WERI-Rb-1 (cell line): ENCODE measurements around the gene IL17REL.

Source experiments
- DNase-seq: peaks from one replicate; pipeline ENCODE4 v3.0.0-alpha.2; 2020
- H3K27ac ChIP-seq: fragments of 250-450 bp; sonication (Bioruptor Pico); 2 replicates; pipeline ENCODE4 v1.5.1; 2020; ENCODE audit warnings: mild to moderate bottlenecking, moderate library complexity
- H3K27me3 ChIP-seq: fragments of 250-450 bp; sonication (Bioruptor Pico); 2 replicates; pipeline ENCODE4 v1.5.1; 2021; ENCODE audit warnings: mild to moderate bottlenecking, low read depth, moderate library complexity; ENCODE audit not compliant: insufficient read depth, severe bottlenecking
- H3K36me3 ChIP-seq: fragments of 250-450 bp; sonication (Bioruptor Pico); 2 replicates; pipeline ENCODE4 v1.5.1; 2020; ENCODE audit warnings: mild to moderate bottlenecking, moderate library complexity
- H3K4me3 ChIP-seq: 2 replicates; pipeline ENCODE4 v1.5.1; 2011; ENCODE audit warnings: low read depth, mild to moderate bottlenecking, control low read depth, low read length
- H3K9me3 ChIP-seq: fragments of 250-450 bp; sonication (Bioruptor Pico); 2 replicates; pipeline ENCODE4 v1.5.1; 2021; ENCODE audit warnings: mild to moderate bottlenecking, moderate library complexity; ENCODE audit not compliant: severe bottlenecking
- CTCF ChIP-seq: IDR thresholded peaks from 2 replicates; pipeline ENCODE4 v1.5.1; 2011; ENCODE audit warnings: low read depth, mild to moderate bottlenecking, control low read depth, inconsistent platforms, low read length

The IL17REL gene

GRCh38 chr22:50012211-50013181, at the start of gene IL17REL:
Gene IL17REL (minus strand): TSS chr22:50012765. CDS start chr22:50012646, 119 bp downstream.
- no peaks in the 10 kb centered on the region for H3K9me3 ChIP-seq
- no peak for TF ChIP-seq CTCF
- H3K27me3 ChIP-seq = peaks cover 11% of the 10 kb centered on the region
- H3K27ac ChIP-seq = no peak within 1 kb of the TSS
- H3K36me3 ChIP-seq = no peaks in the 10 kb centered on the region
- DNase-seq = no peak
- no peak within 1 kb of the TSS for H3K4me3 ChIP-seq

GRCh38 chr22:50061824-50062355, 49.3 kb upstream of the IL17REL start:
- H3K27me3 ChIP-seq = no peaks in the 10 kb centered on the region
- no peaks in the 10 kb centered on the region for H3K36me3 ChIP-seq
- no peak for TF ChIP-seq CTCF
- H3K4me3 ChIP-seq = no peak overlapping the region
- H3K27ac ChIP-seq = no peak overlapping the region
- no peaks in the 10 kb centered on the region for H3K9me3 ChIP-seq
- DNase-seq = no peak

DNA sequence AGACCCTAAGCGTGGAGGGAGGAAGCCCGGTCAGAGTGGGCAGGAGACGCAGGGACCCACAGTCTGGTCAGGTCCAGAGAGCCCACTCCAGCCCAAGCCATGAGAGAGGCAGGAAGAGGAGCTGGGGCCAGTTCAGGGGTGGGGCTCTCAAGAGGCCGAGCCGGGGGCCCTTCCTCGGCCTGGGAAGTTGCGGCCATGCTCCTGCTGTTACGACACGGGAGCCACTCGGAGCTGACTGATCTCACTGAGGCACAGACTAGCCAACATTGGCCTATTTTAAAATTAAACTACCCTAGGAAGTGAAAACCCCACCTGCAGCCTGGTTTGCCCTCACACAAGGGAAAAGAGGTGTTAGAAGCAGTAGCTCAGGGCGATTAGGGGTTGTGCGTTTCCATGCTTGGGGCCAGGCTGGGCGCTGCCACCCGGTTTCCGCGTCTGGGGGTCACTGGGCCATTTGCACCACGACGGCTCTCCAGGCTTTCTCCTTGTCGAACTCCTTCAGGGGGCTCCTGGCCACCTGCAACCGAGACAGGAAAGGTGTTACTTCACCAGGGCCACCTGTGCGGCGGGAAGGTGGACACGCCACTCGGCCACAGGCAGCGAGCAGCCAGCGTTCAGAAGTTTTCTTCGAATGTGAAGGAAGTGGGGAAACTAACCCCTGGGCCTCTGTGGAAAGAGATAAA, 48.7 kb upstream of the IL17REL start:
- Histone ChIP-seq H3K27me3 (no peaks in the 10 kb centered on the region), H3K4me3 (no peak overlapping the region), H3K36me3 (no peaks in the 10 kb centered on the region), H3K9me3 (no peaks in the 10 kb centered on the region), H3K27ac (no peak overlapping the region)
- no peak for DNase-seq
- no peak for TF ChIP-seq CTCF

- no peaks in the 10 kb centered on the region for H3K9me3 ChIP-seq
- no peaks in the 10 kb centered on the region for H3K36me3 ChIP-seq
- H3K27ac ChIP-seq = no peak overlapping the region
- no peak for DNase-seq
- TF ChIP-seq CTCF = no peak
- H3K27me3 ChIP-seq = no peaks in the 10 kb centered on the region
- no peak overlapping the region for H3K4me3 ChIP-seq
These were observed 48.0 kb upstream of the IL17REL start for GRCh38 chr22:50060441-50061140.

DNA sequence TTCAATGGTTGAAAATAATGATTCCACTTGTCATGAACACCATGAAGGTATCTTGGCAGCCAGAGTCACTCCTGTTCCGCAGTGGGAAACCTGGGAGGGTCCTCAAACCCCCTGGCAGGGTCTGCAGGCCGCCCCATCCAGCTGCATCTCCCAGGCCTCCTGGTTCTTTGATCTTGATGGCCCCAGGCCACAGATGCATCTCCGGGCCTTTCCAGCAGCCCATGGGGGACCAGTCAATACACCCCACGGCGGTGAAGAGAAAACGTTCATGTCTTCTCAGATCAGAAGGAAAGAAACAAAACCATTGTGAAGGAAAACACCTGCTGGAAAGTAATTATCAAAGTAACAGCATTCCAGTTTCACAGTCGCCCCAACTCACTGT, 47.3 kb upstream of the IL17REL start:
- Histone ChIP-seq H3K36me3 (no peaks in the 10 kb centered on the region), H3K27ac (no peak overlapping the region), H3K9me3 (no peaks in the 10 kb centered on the region), H3K27me3 (no peaks in the 10 kb centered on the region), H3K4me3 (no peak overlapping the region)
- TF ChIP-seq CTCF = no peak
- DNase-seq = no peak
